ENCODE data around the gene COL4A2.

- TF ChIP-seq YY1 (IDR thresholded peaks at IDR 0.05; ENCODE audit: insufficient read depth, insufficient read length), result no peak
- TF ChIP-seq SUZ12 (IDR thresholded peaks at IDR 0.05; ENCODE audit: extremely low read depth, insufficient read depth, insufficient read length), result no peak
These were observed 148.9 kb downstream of the COL4A2 start for GRCh38 chr13:110455941-110456340.
